KBM-7 (cell line): ENCODE data around the gene BNC1.

Experiments used
- DNase-seq: peaks from one replicate; pipeline ENCODE4 v3.0.0-alpha.2; 2015
- in situ Hi-C: fragments of 300-500 bp; cut with MboI; formaldehyde crosslinking; loops from 2 replicates; pipeline ENCODE4 v1.14.3; 2020; ENCODE audit warnings: low sequenced_read_pairs, low pct_unique_long_range_greater_than_20kb, mixed read lengths

Gene BNC1

GRCh38 chr15:83303535-83303934, 19.1 kb upstream of the BNC1 start:
- no peak for DNase-seq
- in situ Hi-C loops: no loop called here

- DNase-seq: no peak
- in situ Hi-C loops: no loop called here
These were observed 16.4 kb upstream of the BNC1 start for GRCh38 chr15:83300826-83301225.

GRCh38 chr15:83299462-83299861, 15.0 kb upstream of the BNC1 start:
- DNase-seq: no peak
- in situ Hi-C loops: no loop called here

GRCh38 chr15:83295417-83295816, 11.0 kb upstream of the BNC1 start:
- in situ Hi-C loops: no loop called here
- no peak for DNase-seq

GRCh38 chr15:83293201-83293600, 8.7 kb upstream of the BNC1 start:
- DNase-seq: no peak
- in situ Hi-C loops: no loop called here

GRCh38 chr15:83292317-83292716, 7.9 kb upstream of the BNC1 start:
- DNase-seq: no peak
- in situ Hi-C loops: no loop called here

GRCh38 chr15:83290236-83290635, 5.8 kb upstream of the BNC1 start:
- in situ Hi-C loops: no loop called here
- no peak for DNase-seq

GRCh38 chr15:83289160-83289559, 4.7 kb upstream of the BNC1 start:
- no peak for DNase-seq
- in situ Hi-C loops: no loop called here

- in situ Hi-C loops: no loop called here
- DNase-seq: no peak
These were observed 3.9 kb upstream of the BNC1 start for GRCh38 chr15:83288381-83288801.

- DNase-seq: no peak
- in situ Hi-C loops: no loop called here
These were observed 3.1 kb upstream of the BNC1 start for GRCh38 chr15:83287541-83288027.

- DNase-seq: no peak
- in situ Hi-C loops: no loop called here
These were observed 1.6 kb upstream of the BNC1 start for GRCh38 chr15:83285979-83286553.

GRCh38 chr15:83285284-83285978, 967 bp upstream of the BNC1 start:
- in situ Hi-C loops: no loop called here
- no peak for DNase-seq

GRCh38 chr15:83283813-83284558, 478 bp downstream of the BNC1 start:
- no peak for DNase-seq
- in situ Hi-C loops: no loop called here

GRCh38 chr15:83283138-83283812, 1.2 kb downstream of the BNC1 start:
- in situ Hi-C loops: no loop called here
- DNase-seq: no peak

- in situ Hi-C loops: no loop called here
- no peak for DNase-seq
These were observed 1.7 kb downstream of the BNC1 start for GRCh38 chr15:83282776-83283137.

- in situ Hi-C loops: no loop called here
- DNase-seq: no peak
These were observed 2.3 kb downstream of the BNC1 start for GRCh38 chr15:83282141-83282540.

- no peak for DNase-seq
- in situ Hi-C loops: no loop called here
These were observed 6.3 kb downstream of the BNC1 start for GRCh38 chr15:83278191-83278590.

GRCh38 chr15:83276661-83277060, 7.8 kb downstream of the BNC1 start:
- in situ Hi-C loops: no loop called here
- no peak for DNase-seq

GRCh38 chr15:83275412-83275811, 9.1 kb downstream of the BNC1 start:
- DNase-seq: no peak
- in situ Hi-C loops: no loop called here

- in situ Hi-C loops: loop anchor here (25.0 kb wide), 1 partner anchor 292 kb away; no protein-coding TSS in a partner anchor
These were observed 14.3 kb downstream of the BNC1 start for GRCh38 chr15:83270176-83270575.

More at GRCh38 chr15:83270176-83270575, 14.3 kb downstream of the BNC1 start:
- DNase-seq: no peak
